Gastroesophageal sphincter (tissue), 4 donors: Measurements from ENCODE around the gene UBE2Q1. TPM values are rescaled to one million over a fixed set of nuclear protein-coding genes. Genes with fewer than 3 reads are reported as not detected.

ENCODE experiments used
- ATAC-seq: fragments of 150-250 bp; one replicate; pipeline ENCODE4 v1.9.1; 2016; ENCODE audit warnings: mild to moderate bottlenecking, moderate library complexity
- H3K27ac ChIP-seq, 4 donors: fragments of 200-600 bp; sonication (generic) in 3 of 4; 1 replicate in 3 of 4; 2 replicates in 1 of 4; pipeline ENCODE4 v1.5.1; 2016 to 2019
- H3K27me3 ChIP-seq: fragments of 200-600 bp; sonication (generic); one replicate; pipeline ENCODE4 v1.5.1; 2019
- H3K36me3 ChIP-seq, 2 donors: fragments of 200-600 bp; sonication (generic); one replicate each; pipeline ENCODE4 v1.5.1; 2019; ENCODE audit warnings: control low read depth in 1 of 2
- H3K4me1 ChIP-seq, 3 donors: fragments of 200-600 bp; sonication (generic); 1 replicate in 2 of 3; 2 replicates in 1 of 3; pipeline ENCODE4 v1.5.1; 2016 to 2019; ENCODE audit warnings: control low read depth in 2 of 3
- H3K4me3 ChIP-seq, 2 donors: fragments of 200-600 bp; sonication (generic); one replicate each; pipeline ENCODE4 v1.5.1; 2019; ENCODE audit warnings: mild to moderate bottlenecking in 1 of 2, moderate library complexity in 1 of 2
- H3K9me3 ChIP-seq, 3 donors: fragments of 200-600 bp; sonication (generic); one replicate each; pipeline ENCODE4 v1.5.1; 2017 to 2019; ENCODE audit warnings: control low read depth in 2 of 3
- CTCF ChIP-seq, 4 experiments: fragments of 200-600 bp in 2 of 4; fragments of 450-650 bp in 2 of 4; sonication (generic) in 1 of 4; IDR thresholded peaks; one replicate each; pipeline ENCODE4 v1.5.1; 2017 to 2019; ENCODE audit warnings: antibody characterized with exemption in 4 of 4, mild to moderate bottlenecking in 2 of 4, moderate library complexity in 2 of 4
- EP300 ChIP-seq: sonication (generic); formaldehyde crosslinking; IDR thresholded peaks from one replicate; pipeline ENCODE4 v1.6.1; 2017; ENCODE audit warnings: antibody characterized with exemption, mild to moderate bottlenecking
- POLR2A ChIP-seq, 2 donors: fragments of 450-650 bp; IDR thresholded peaks; one replicate each; pipeline ENCODE4 v1.6.1; 2017; ENCODE audit warnings: antibody characterized with exemption in 2 of 2, mild to moderate bottlenecking in 2 of 2, moderate library complexity in 1 of 2
- POLR2AphosphoS5 ChIP-seq: sonication (generic); formaldehyde crosslinking; IDR thresholded peaks from one replicate; pipeline ENCODE4 v1.6.1; 2017; ENCODE audit warnings: antibody characterized with exemption
- WGBS, 2 donors: methylation state at CpG; one replicate each; pipeline ENCODE4 v1.1.5; 2018; ENCODE audit warnings: low coverage in 1 of 2; 5-methylcytosine and 5-hydroxymethylcytosine counted together
- total RNA-seq, 4 donors: library from RNA; depleted of rRNA; stranded (reverse); fragments of >200 nt; gene quantifications; one replicate each; pipeline ENCODE4 v1.1.0, GENCODE V29; 2016

Gene UBE2Q1
- total RNA-seq, 4 donors from 2014 or later = 27.4 to 39.7 (median 32.2) TPM

DNA sequence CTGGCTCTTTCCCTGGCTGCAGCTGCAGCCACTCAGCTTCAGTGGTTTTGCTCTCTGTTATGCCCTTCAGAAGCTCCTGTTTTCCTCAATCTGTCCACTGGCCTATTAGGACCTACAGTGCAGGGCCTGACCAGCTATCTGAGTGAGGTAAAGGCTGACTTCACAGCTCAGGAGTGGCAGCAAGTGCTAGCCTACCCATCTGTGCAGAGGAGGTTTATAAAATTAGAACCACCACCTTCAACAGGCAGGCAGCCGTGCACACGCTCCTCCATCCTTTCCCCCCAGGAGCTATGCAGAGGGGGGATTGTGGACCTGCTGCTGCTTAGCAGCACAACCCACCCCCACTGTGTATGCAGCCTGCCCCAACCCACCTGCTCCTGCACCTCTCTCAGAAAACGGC is 41.2 kb upstream of the UBE2Q1 start:
- H3K4me1 ChIP-seq = peaks cover 0 to 66% (median 14%) of the 10 kb centered on the region in 3 donors
- no peak overlapping the region for H3K4me3 ChIP-seq
- H3K9me3 ChIP-seq = no peaks in the 10 kb centered on the region
- no peaks in the 10 kb centered on the region for H3K27me3 ChIP-seq
- WGBS, 2 donors = 75% methylated on average over 2 of the region's 3 CpGs; no CpG with 5 or more reads in 1 of the 2 donors
- peak overlapping the region in 2 of 4 donors; percentile 32 to 53 for H3K27ac ChIP-seq
- ATAC-seq = no peak
- TF ChIP-seq POLR2AphosphoS5 (no peak), CTCF (IDR thresholded peaks at IDR 0.05) (no peak), POLR2A (IDR thresholded peaks at IDR 0.05) (no peak), EP300 (no peak)
- H3K36me3 ChIP-seq = peaks cover 0 to 79% of the 10 kb centered on the region in 2 donors

DNA sequence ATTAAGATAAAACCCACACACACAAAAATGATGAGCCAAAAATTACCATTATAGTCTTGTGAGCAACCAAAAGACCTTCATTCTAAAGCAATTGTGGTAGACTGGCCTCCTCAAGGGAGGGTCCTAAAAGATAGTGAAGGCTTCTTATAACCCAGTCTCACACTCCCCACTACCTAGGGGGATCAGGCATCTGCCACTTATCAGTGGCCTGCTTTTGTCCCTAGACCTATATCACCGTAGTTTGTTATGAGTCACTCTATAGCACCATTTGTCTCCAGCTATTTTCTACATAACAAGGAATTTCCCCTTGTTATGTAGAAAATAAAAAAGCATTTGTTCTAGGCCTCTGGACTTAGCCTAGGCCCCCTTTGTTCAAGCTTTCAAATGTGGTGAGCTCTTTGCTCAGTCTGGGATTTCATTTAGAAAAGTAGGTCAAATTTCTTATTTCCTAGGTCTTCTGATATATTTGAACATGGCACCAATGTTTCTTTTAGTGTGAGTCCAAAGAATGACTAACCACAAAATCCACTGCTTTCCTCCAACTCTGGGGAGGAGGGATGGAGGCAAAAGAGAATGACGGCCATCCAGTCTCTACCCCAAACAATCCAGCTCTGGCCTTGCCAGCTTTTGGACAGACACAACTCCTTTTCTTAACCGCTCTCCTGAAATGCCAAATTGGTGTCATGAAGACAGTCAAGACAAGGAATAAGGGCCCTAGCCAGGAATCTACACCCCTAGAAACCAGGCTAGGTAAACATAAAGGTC is 40.6 kb upstream of the UBE2Q1 start:
- TF ChIP-seq CTCF (IDR thresholded peaks at IDR 0.05) = no peak
- no peak for TF ChIP-seq EP300
- no peak for TF ChIP-seq POLR2A (IDR thresholded peaks at IDR 0.05)
- no peak for TF ChIP-seq POLR2AphosphoS5
- Histone ChIP-seq H3K27me3 (no peaks in the 10 kb centered on the region), H3K4me3 (no peak overlapping the region), H3K36me3 (peaks cover 0 to 85% of the 10 kb centered on the region in 2 donors), H3K9me3 (no peaks in the 10 kb centered on the region), H3K27ac (peak overlapping the region in 1 of 4 donors; percentile 53), H3K4me1 (peaks cover 0 to 60% (median 14%) of the 10 kb centered on the region in 3 donors)
- 37 to 50% methylated on average over 2 to 3 of the region's 3 CpGs for WGBS, 2 donors
- ATAC-seq = no peak

- Histone ChIP-seq H3K27me3 (no peaks in the 10 kb centered on the region), H3K9me3 (no peaks in the 10 kb centered on the region), H3K27ac (no peak overlapping the region), H3K4me3 (no peak overlapping the region), H3K36me3 (peaks cover 0 to 100% of the 10 kb centered on the region in 2 donors), H3K4me1 (peaks cover 0 to 34% (median 14%) of the 10 kb centered on the region in 3 donors)
- ATAC-seq = no peak
- TF ChIP-seq CTCF (IDR thresholded peaks at IDR 0.05) = no peak
- TF ChIP-seq POLR2AphosphoS5 = no peak
- TF ChIP-seq EP300 = no peak
- TF ChIP-seq POLR2A (IDR thresholded peaks at IDR 0.05) = no peak
- 67 to 90% methylated on average over 1 of the region's 1 CpG for WGBS, 2 donors
Observed at GRCh38 chr1:154595621-154596020, 37.2 kb upstream of the UBE2Q1 start.

DNA sequence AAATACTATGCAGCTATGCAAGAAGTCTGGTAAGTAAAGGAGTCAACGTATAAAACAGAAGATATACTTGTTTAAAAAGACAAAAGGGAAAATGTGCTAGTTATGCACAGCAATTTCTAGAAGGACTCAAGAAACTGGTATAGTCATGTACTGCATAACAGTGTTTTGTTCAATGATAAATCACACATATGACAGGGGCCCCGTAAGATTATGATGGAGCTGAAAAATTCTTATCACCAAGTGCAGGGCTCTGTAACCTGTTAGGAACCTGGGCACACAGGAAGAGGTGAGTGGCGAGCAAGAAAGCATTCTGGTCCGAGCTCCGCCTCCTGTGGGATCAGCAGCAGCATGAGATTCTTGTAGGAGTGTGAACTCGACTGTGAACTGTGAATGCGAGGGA is 36.3 kb upstream of the UBE2Q1 start:
- Histone ChIP-seq H3K27me3 (no peaks in the 10 kb centered on the region), H3K36me3 (peaks cover 0 to 100% of the 10 kb centered on the region in 2 donors), H3K9me3 (no peaks in the 10 kb centered on the region), H3K27ac (no peak overlapping the region), H3K4me1 (peaks cover 0 to 28% (median 8%) of the 10 kb centered on the region in 3 donors), H3K4me3 (no peak overlapping the region)
- ATAC-seq = no peak
- WGBS, 2 donors = 78 to 84% methylated on average over 7 of the region's 7 CpGs
- no peak for TF ChIP-seq POLR2AphosphoS5
- no peak for TF ChIP-seq EP300
- no peak for TF ChIP-seq POLR2A (IDR thresholded peaks at IDR 0.05)
- TF ChIP-seq CTCF (IDR thresholded peaks at IDR 0.05) = no peak

GRCh38 chr1:154593390-154593789 is 34.9 kb upstream of the UBE2Q1 start:
- TF ChIP-seq POLR2AphosphoS5 (no peak), EP300 (no peak), CTCF (IDR thresholded peaks at IDR 0.05) (no peak), POLR2A (IDR thresholded peaks at IDR 0.05) (no peak)
- peaks cover 0 to 100% of the 10 kb centered on the region in 2 donors for H3K36me3 ChIP-seq
- no peak for ATAC-seq

More at GRCh38 chr1:154593390-154593789, 34.9 kb upstream of the UBE2Q1 start:
- H3K4me1 ChIP-seq = peaks cover 0 to 14% (median 0%) of the 10 kb centered on the region in 3 donors
- H3K27me3 ChIP-seq = no peaks in the 10 kb centered on the region
- H3K9me3 ChIP-seq = no peaks in the 10 kb centered on the region
- H3K27ac ChIP-seq = no peak overlapping the region
- no peak overlapping the region for H3K4me3 ChIP-seq
